ENCODE data around the gene SHOC1. TPM values are rescaled to one million over a fixed set of nuclear protein-coding genes. Genes with fewer than 3 reads are reported as not detected.
"Not testable (repeated sequence)": the region's sequence is repeated elsewhere in the genome, so short reads cannot be mapped to it uniquely, and the experiment has no call there.

SHOC1 gene
- total RNA-seq, 1 donor from 2014 or later, result not detected

DNA sequence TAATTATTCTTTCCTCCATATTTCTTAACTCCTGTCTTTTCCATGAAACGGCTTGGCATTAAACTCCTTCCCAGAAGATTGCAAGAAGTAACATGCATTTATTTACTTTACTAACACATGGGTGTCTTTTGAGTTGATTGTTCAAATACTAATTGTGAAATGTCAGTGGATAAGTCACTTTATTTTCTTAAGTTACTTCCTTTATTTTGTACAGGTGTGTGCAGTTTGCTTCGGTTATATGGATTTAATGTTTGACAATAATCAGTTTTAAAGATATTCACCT lies 761 bp upstream of the SHOC1 start:
- no peaks in the 10 kb centered on the region for H3K36me3 ChIP-seq (ENCODE audit: insufficient read depth, low read length)
- TF ChIP-seq, protein P1, sequence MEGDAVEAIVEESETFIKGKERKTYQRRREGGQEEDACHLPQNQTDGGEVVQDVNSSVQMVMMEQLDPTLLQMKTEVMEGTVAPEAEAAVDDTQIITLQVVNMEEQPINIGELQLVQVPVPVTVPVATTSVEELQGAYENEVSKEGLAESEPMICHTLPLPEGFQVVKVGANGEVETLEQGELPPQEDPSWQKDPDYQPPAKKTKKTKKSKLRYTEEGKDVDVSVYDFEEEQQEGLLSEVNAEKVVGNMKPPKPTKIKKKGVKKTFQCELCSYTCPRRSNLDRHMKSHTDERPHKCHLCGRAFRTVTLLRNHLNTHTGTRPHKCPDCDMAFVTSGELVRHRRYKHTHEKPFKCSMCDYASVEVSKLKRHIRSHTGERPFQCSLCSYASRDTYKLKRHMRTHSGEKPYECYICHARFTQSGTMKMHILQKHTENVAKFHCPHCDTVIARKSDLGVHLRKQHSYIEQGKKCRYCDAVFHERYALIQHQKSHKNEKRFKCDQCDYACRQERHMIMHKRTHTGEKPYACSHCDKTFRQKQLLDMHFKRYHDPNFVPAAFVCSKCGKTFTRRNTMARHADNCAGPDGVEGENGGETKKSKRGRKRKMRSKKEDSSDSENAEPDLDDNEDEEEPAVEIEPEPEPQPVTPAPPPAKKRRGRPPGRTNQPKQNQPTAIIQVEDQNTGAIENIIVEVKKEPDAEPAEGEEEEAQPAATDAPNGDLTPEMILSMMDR (IDR thresholded peaks at IDR 0.05; ENCODE audit: insufficient read depth, low read depth, low read length), result no peak
- no peak for TF ChIP-seq EZH2 (IDR thresholded peaks at IDR 0.05; ENCODE audit: insufficient read depth, low read length)
- H2AFZ ChIP-seq (ENCODE audit: low read depth, low read length), result no peak overlapping the region
- no peak overlapping the region for H3K4me2 ChIP-seq (ENCODE audit: low read length)
- Mint-ChIP-seq H3K4me3 (ENCODE audit: unreplicated experiment) (no peak overlapping the region), H3K36me3 (ENCODE audit: low read depth, unreplicated experiment) (peaks cover 6% of the 10 kb centered on the region), H3K27ac (ENCODE audit: unreplicated experiment) (no peak overlapping the region), H3K27me3 (ENCODE audit: low read depth, unreplicated experiment) (no peaks in the 10 kb centered on the region), H3K9me3 (ENCODE audit: unreplicated experiment) (peaks cover 2% of the 10 kb centered on the region), H3K4me1 (ENCODE audit: low read depth, unreplicated experiment) (peaks cover 5% of the 10 kb centered on the region)
- no peaks in the 10 kb centered on the region for H3K27me3 ChIP-seq (ENCODE audit: insufficient read depth, low read length)
- FAIRE-seq (no peak), DNase-seq (ENCODE audit: low read depth) (no peak)
- no peak overlapping the region for H3K9ac ChIP-seq (ENCODE audit: low read length)
- H3K79me2 ChIP-seq (ENCODE audit: insufficient read depth, low read length), result no peaks in the 10 kb centered on the region
- H3K27ac ChIP-seq (ENCODE audit: low read depth, low read length), result no peak overlapping the region
- no peaks in the 10 kb centered on the region for H3K4me1 ChIP-seq (ENCODE audit: insufficient read depth, low read length)
- H4K20me1 ChIP-seq (ENCODE audit: insufficient read depth, low read length), result no peaks in the 10 kb centered on the region
- H3K4me3 ChIP-seq (ENCODE audit: insufficient read depth, low read depth, low read length), result no peak overlapping the region
- no peaks in the 10 kb centered on the region for H3K9me3 ChIP-seq (ENCODE audit: insufficient read depth, low read depth, low read length)

DNA sequence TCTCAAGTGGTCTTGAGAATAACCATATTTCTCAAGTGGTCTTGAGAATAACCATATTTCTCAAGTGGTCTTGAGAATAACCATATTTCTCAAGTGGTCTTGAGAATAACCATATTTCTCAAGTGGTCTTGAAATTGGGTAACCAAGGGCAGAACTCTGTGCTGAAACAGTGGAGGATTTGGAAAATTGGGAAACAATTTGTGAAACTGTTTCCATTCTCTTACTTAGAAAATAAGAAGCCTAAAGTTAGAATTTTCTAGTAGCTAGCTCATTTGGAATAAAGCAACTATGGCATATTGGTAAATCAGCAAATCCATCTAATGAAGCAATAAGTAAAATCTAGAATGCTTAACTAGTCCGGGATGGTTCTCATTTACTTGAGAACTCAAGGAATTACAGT lies 2.9 kb downstream of the SHOC1 start:
- not testable (repeated sequence) for H4K20me1 ChIP-seq (ENCODE audit: insufficient read depth, low read length); H3K9me3 ChIP-seq (ENCODE audit: insufficient read depth, low read depth, low read length); DNase-seq (ENCODE audit: low read depth); H3K4me3 Mint-ChIP-seq (ENCODE audit: unreplicated experiment); H3K9me3 Mint-ChIP-seq (ENCODE audit: unreplicated experiment); H3K27me3 Mint-ChIP-seq (ENCODE audit: low read depth, unreplicated experiment); H3K79me2 ChIP-seq (ENCODE audit: insufficient read depth, low read length); H3K27ac ChIP-seq (ENCODE audit: low read depth, low read length); H2AFZ ChIP-seq (ENCODE audit: low read depth, low read length); H3K9ac ChIP-seq (ENCODE audit: low read length); H3K4me3 ChIP-seq (ENCODE audit: insufficient read depth, low read depth, low read length); H3K27me3 ChIP-seq (ENCODE audit: insufficient read depth, low read length); H3K4me1 Mint-ChIP-seq (ENCODE audit: low read depth, unreplicated experiment); H3K4me2 ChIP-seq (ENCODE audit: low read length); H3K4me1 ChIP-seq (ENCODE audit: insufficient read depth, low read length); H3K27ac Mint-ChIP-seq (ENCODE audit: unreplicated experiment); H3K36me3 ChIP-seq (ENCODE audit: insufficient read depth, low read length); FAIRE-seq
- peaks cover 11% of the 10 kb centered on the region for H3K36me3 Mint-ChIP-seq (ENCODE audit: low read depth, unreplicated experiment)

DNA sequence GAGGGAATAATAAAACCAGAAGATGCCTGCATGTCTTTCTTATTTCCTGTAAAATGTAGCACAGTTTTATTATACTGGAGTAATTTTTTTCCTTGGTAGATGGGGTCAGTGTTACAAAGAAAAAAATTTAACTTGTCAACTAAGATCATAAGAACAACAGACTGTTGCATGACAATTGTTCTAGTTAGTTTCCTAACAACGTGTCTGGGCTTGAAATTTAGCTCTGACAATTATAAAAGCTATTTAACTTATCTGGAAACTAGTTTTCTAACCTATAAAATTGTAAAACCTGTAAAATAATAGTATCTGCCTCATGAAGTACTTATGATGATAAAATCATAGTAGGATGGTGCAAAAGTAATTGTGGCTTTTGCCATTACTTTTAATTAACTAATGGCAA lies 4.9 kb downstream of the SHOC1 start:
- no peak overlapping the region for H2AFZ ChIP-seq (ENCODE audit: low read depth, low read length)
- no peak overlapping the region for H3K27ac ChIP-seq (ENCODE audit: low read depth, low read length)
- no peak overlapping the region for H3K4me3 Mint-ChIP-seq (ENCODE audit: unreplicated experiment)
- no peaks in the 10 kb centered on the region for H3K9me3 ChIP-seq (ENCODE audit: insufficient read depth, low read depth, low read length)
- no peaks in the 10 kb centered on the region for H4K20me1 ChIP-seq (ENCODE audit: insufficient read depth, low read length)
- no peak overlapping the region for H3K4me3 ChIP-seq (ENCODE audit: insufficient read depth, low read depth, low read length)
- no peaks in the 10 kb centered on the region for H3K27me3 ChIP-seq (ENCODE audit: insufficient read depth, low read length)
- DNase-seq (ENCODE audit: low read depth), result no peak
- H3K4me1 Mint-ChIP-seq (ENCODE audit: low read depth, unreplicated experiment), result no peaks in the 10 kb centered on the region
- no peak overlapping the region for H3K27ac Mint-ChIP-seq (ENCODE audit: unreplicated experiment)
- peaks cover 10% of the 10 kb centered on the region for H3K36me3 Mint-ChIP-seq (ENCODE audit: low read depth, unreplicated experiment)
- H3K9me3 Mint-ChIP-seq (ENCODE audit: unreplicated experiment), result peaks cover 3% of the 10 kb centered on the region
- no peak overlapping the region for H3K4me2 ChIP-seq (ENCODE audit: low read length)
- H3K79me2 ChIP-seq (ENCODE audit: insufficient read depth, low read length), result no peaks in the 10 kb centered on the region
- no peaks in the 10 kb centered on the region for H3K27me3 Mint-ChIP-seq (ENCODE audit: low read depth, unreplicated experiment)
- H3K36me3 ChIP-seq (ENCODE audit: insufficient read depth, low read length), result no peaks in the 10 kb centered on the region
- TF ChIP-seq EZH2 (IDR thresholded peaks at IDR 0.05; ENCODE audit: insufficient read depth, low read length), result no peak
- TF ChIP-seq, protein P1 (IDR thresholded peaks at IDR 0.05; ENCODE audit: insufficient read depth, low read depth, low read length), result no peak
- H3K9ac ChIP-seq (ENCODE audit: low read length), result no peak overlapping the region
- no peaks in the 10 kb centered on the region for H3K4me1 ChIP-seq (ENCODE audit: insufficient read depth, low read length)
- no peak for FAIRE-seq

All from astrocyte (in vitro differentiated cells and primary cell).